GM12878 (cell line): ENCODE measurements around the gene TMEM150C. TPM values are rescaled to one million over a fixed set of nuclear protein-coding genes. Genes with fewer than 3 reads are reported as not detected.

Source experiments
- ATAC-seq: fragments of 200-7000 bp; cut with Tn5 transposase; 3 replicates; pipeline ENCODE4 v1.9.1; 2020; ENCODE audit warnings: mild to moderate bottlenecking, moderate library complexity
- BruUV-seq: library from RNA; stranded (reverse); fragments of 400-500 nt; replicated peaks from 2 replicates; lab custom pipeline; 2021; lab: Mats Ljungman, UMichigan
- CTCF ChIA-PET: fragments of 300-600 bp; sonication (Branson Sonifier 250); formaldehyde crosslinking; extraction: SDS; loops from one replicate; lab custom pipeline; 2021; ENCODE audit warnings: inconsistent platforms; lab: Yijun Ruan, JAX
- POLR2A ChIA-PET: fragments of 350-600 bp; formaldehyde crosslinking; extraction: SDS; loops from one replicate; lab custom pipeline; 2021; ENCODE audit warnings: inconsistent platforms; lab: Charles Lee
- RAD21 ChIA-PET: fragments of 300-600 bp; sonication (Branson Sonifier 250); formaldehyde crosslinking; loops from one replicate; lab custom pipeline; 2023; ENCODE audit warnings: antibody characterized with exemption; ENCODE audit not compliant: unreplicated experiment; lab: Charles Lee
- SMC1A ChIA-PET: fragments of 300-600 bp; sonication (Branson Sonifier 250); formaldehyde crosslinking; loops from one replicate; lab custom pipeline; 2023; ENCODE audit not compliant: unreplicated experiment, uncharacterized antibody; lab: Charles Lee
- DNase-seq: peaks from one replicate; pipeline ENCODE4 v3.0.0-alpha.2; 2011; ENCODE audit warnings: low read depth, low spot score
- FAIRE-seq: peaks from 3 replicates; lab custom pipeline; 2011; peaks lifted over from hg19 to GRCh38; lab: Jason Lieb, UNC
- H2AFZ ChIP-seq: 2 replicates; pipeline ENCODE4 v1.6.0; 2011; ENCODE audit warnings: low read depth, low read length, control low read depth; ENCODE audit not compliant: control insufficient read depth
- H3K27ac ChIP-seq: 2 replicates; pipeline ENCODE4 v1.5.1; 2011; ENCODE audit warnings: control low read depth; ENCODE audit not compliant: control insufficient read depth, insufficient read depth
- H3K27me3 ChIP-seq, 2 experiments: replicated peaks in 1 of 2; 2 replicates each; pipeline versions ENCODE4 v1.6.0 to v1.6.1; 2011; ENCODE audit warnings: low read length in 1 of 2; ENCODE audit not compliant: control insufficient read depth in 2 of 2, insufficient read depth in 2 of 2
- H3K36me3 ChIP-seq, 2 experiments: 2 replicates each; pipeline ENCODE4 v1.5.1; 2011; ENCODE audit warnings: low read length in 1 of 2; ENCODE audit not compliant: control insufficient read depth in 2 of 2, insufficient read depth in 2 of 2
- H3K4me1 ChIP-seq: 2 replicates; pipeline ENCODE4 v1.6.1; 2011; ENCODE audit warnings: mild to moderate bottlenecking, low read length, moderate library complexity, mixed read lengths; ENCODE audit not compliant: control insufficient read depth, insufficient read depth
- H3K4me2 ChIP-seq: 2 replicates; pipeline ENCODE4 v1.6.0; 2011; ENCODE audit warnings: control low read depth; ENCODE audit not compliant: control insufficient read depth, insufficient read depth
- H3K4me3 ChIP-seq: fragments of 200-600 bp; sonication (generic); 2 replicates; pipeline ENCODE4 v1.5.1; 2016
- H3K79me2 ChIP-seq: 2 replicates; pipeline ENCODE4 v1.6.0; 2011; ENCODE audit warnings: low read length; ENCODE audit not compliant: control insufficient read depth, insufficient read depth
- H3K9ac ChIP-seq: 2 replicates; pipeline ENCODE4 v1.8.0; 2011; ENCODE audit warnings: low read length, control low read depth, mixed read lengths; ENCODE audit not compliant: control insufficient read depth, insufficient read depth
- H3K9me3 ChIP-seq: replicated peaks from 3 replicates; pipeline ENCODE4 v1.5.1; 2011; ENCODE audit warnings: mild to moderate bottlenecking, low read length; ENCODE audit not compliant: control insufficient read depth, insufficient read depth
- H4K20me1 ChIP-seq: 2 replicates; pipeline ENCODE4 v1.6.0; 2011; ENCODE audit not compliant: control insufficient read depth, insufficient read depth
- BMI1 ChIP-seq: fragments of 450-650 bp; IDR thresholded peaks from 2 replicates; pipeline ENCODE4 v1.6.1; 2016; ENCODE audit warnings: mild to moderate bottlenecking, moderate library complexity, borderline replicate concordance
- CREM ChIP-seq: IDR thresholded peaks from 2 replicates; pipeline ENCODE4 v1.6.1; 2014; ENCODE audit warnings: antibody characterized with exemption, low read depth
- CTCF ChIP-seq, 3 experiments: IDR thresholded peaks in 2 of 3; conservative IDR thresholded peaks in 1 of 3; 2 replicates each; pipeline ENCODE4 v1.5.1; 2011; ENCODE audit warnings: low read depth in 3 of 3, low read length in 3 of 3, mild to moderate bottlenecking in 3 of 3, control low read depth in 2 of 3, moderate library complexity in 2 of 3, inconsistent platforms in 1 of 3, mixed read lengths in 1 of 3; ENCODE audit not compliant: control insufficient read depth in 2 of 3, insufficient read depth in 1 of 3; ENCODE audit errors: extremely low read depth in 1 of 3
- FOXM1 ChIP-seq: IDR thresholded peaks from 2 replicates; pipeline ENCODE4 v1.6.1; 2012; ENCODE audit warnings: low read depth, mild to moderate bottlenecking, inconsistent platforms, low read length, moderate library complexity
- KAT2A ChIP-seq: conservative IDR thresholded peaks from 2 replicates; pipeline ENCODE4 v1.6.1; 2011; ENCODE audit warnings: low read depth, low read length; ENCODE audit not compliant: control insufficient read depth
- MLLT1 ChIP-seq: fragments of 450-650 bp; IDR thresholded peaks from 2 replicates; pipeline ENCODE4 v1.6.1; 2016; ENCODE audit warnings: mild to moderate bottlenecking
- RAD51 ChIP-seq: fragments of 450-650 bp; IDR thresholded peaks from 2 replicates; pipeline ENCODE4 v1.6.1; 2016; ENCODE audit warnings: moderate library complexity, mild to moderate bottlenecking, inconsistent platforms
- RCOR1 ChIP-seq: conservative IDR thresholded peaks from 2 replicates; pipeline ENCODE4 v1.6.1; 2012; ENCODE audit warnings: low read depth, low read length, improper control_type of control experiment
- RUNX3 ChIP-seq: IDR thresholded peaks from 2 replicates; pipeline ENCODE4 v1.6.1; 2012; ENCODE audit warnings: low read length, inconsistent platforms
- SUZ12 ChIP-seq: fragments of 200-600 bp; sonication (generic); IDR thresholded peaks from one replicate; pipeline ENCODE4 v1.6.1; 2018; ENCODE audit warnings: antibody characterized with exemption, mild to moderate bottlenecking; ENCODE audit not compliant: unreplicated experiment
- TARDBP ChIP-seq: IDR thresholded peaks from 2 replicates; pipeline ENCODE4 v1.6.1; 2016; ENCODE audit warnings: borderline replicate concordance
- TCF3 ChIP-seq: IDR thresholded peaks from 2 replicates; pipeline ENCODE4 v1.6.1; 2012; ENCODE audit warnings: low read depth, mild to moderate bottlenecking, low read length, borderline replicate concordance; ENCODE audit not compliant: insufficient read depth
- YY1 ChIP-seq: IDR thresholded peaks from 2 replicates; pipeline ENCODE4 v1.6.1; 2011; ENCODE audit warnings: low read depth, mild to moderate bottlenecking, low read length
- whole genome bisulfite sequencing: methylation state at CpG from one replicate; pipeline ENCODE4 v1.1.6; 2016; ENCODE audit warnings: low lambda C conversion rate; ENCODE audit not compliant: insufficient replicate concordance, insufficient coverage; ENCODE audit errors: missing lambda C conversion rate; 5-methylcytosine and 5-hydroxymethylcytosine counted together
- in situ Hi-C: fragments of 300-500 bp; cut with MboI; formaldehyde crosslinking; loops from 9 replicates; pipeline ENCODE4 v1.14.3; 2018; ENCODE audit warnings: mixed read lengths
- intact Hi-C: fragments of 100-400 bp; cut with micrococcal nuclease; formaldehyde crosslinking; loops from one replicate; pipeline ENCODE4 v1.14.2; 2022; ENCODE audit not compliant: unreplicated experiment
- polyA plus RNA-seq, 11 experiments: library from polyadenylated mRNA; depleted of rRNA in 4 of 11; unstranded in 6 of 11; stranded (reverse) in 5 of 11; fragments of >200 nt; fragmentation: Nextera tagmentation in 4 of 11; fragmentation: Illumina TruSeq in 1 of 11; extraction: Ambion mirVana in 4 of 11; extraction: Trizol in 1 of 11; gene quantifications; 1 replicate in 1 of 11; 2 replicates in 10 of 11; pipeline versions ENCODE4 v1.2.1 to v1.2.3, GENCODE V29; 2011 to 2016; ENCODE audit warnings: inconsistent platforms in 2 of 11, missing spikeins in 2 of 11, low read depth in 1 of 11
- total RNA-seq, 4 experiments: library from RNA; depleted of rRNA in 3 of 4; stranded (reverse); fragments of >200 nt in 3 of 4; fragmentation: Illumina TruSeq in 1 of 4; extraction: Trizol in 1 of 4; gene quantifications; 2 replicates each; pipeline versions ENCODE4 v1.2.1 to v1.2.3, GENCODE V29; 2013 to 2021
- TF ChIP-seq, protein P1 (sequence below): fragments of 450-650 bp; IDR thresholded peaks from 2 replicates; pipeline ENCODE4 v1.6.1; 2017; ENCODE audit warnings: mild to moderate bottlenecking, low read depth, inconsistent platforms; ENCODE audit not compliant: poor library complexity, severe bottlenecking

Gene TMEM150C
- total and polyA plus RNA-seq, 10 of the 15 experiments (the other 5 are each of a cell fraction or from before 2014, with no cell fraction given): 0.04 to 0.78 (median 0.13) TPM; not detected in 2

DNA sequence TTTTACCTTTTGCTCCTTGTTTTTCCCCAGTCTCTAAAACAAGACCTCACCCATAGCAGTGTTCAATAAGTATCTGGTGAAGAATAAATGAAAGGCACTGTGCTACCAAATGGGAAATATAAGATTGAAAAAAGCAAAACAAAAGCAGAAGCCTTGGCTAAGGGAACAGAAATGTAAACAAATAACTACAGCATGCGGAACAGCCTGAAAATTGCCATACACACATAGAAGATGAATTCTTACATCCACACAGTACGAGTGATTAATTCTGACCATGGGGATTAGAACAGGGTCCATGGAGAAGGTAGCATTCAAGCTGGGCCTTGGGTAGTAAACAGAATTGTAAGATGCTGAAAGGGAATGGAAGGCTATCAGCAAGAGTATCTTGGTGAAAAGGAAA is 40.5 kb downstream of the TMEM150C start:
- ATAC-seq (no peak), DNase-seq (no peak), FAIRE-seq (no peak)
- no peaks in the 10 kb centered on the region for H3K9me3 ChIP-seq
- no peak overlapping the region for H3K9ac ChIP-seq
- ChIA-PET POLR2A (no interaction called here), SMC1A (no interaction called here)
- BruUV-seq: no TSS peak
- intact Hi-C loops: no loop called here
- no peak overlapping the region for H2AFZ ChIP-seq
- H4K20me1 ChIP-seq: no peaks in the 10 kb centered on the region
- in situ Hi-C loops: no loop called here
- no peak overlapping the region for H3K27ac ChIP-seq
- H3K79me2 ChIP-seq: no peaks in the 10 kb centered on the region
- no peak for TF ChIP-seq TARDBP
- no peak for TF ChIP-seq RCOR1
- TF ChIP-seq, all 136 proteins: peak for 0
- Histone ChIP-seq H3K36me3 (no peaks in the 10 kb centered on the region), H3K27me3 (no peaks in the 10 kb centered on the region), H3K4me2 (no peak overlapping the region), H3K4me1 (no peaks in the 10 kb centered on the region), H3K4me3 (no peak overlapping the region)
- ChIA-PET CTCF (no interaction called here), RAD21 (no interaction called here)
- 18% methylated on average over 2 of the region's 2 CpGs for WGBS

- H3K27ac ChIP-seq: no peak overlapping the region
- in situ Hi-C loops (no loop called here), intact Hi-C loops (no loop called here)
- H3K4me2 ChIP-seq: no peak overlapping the region
- no peak overlapping the region for H2AFZ ChIP-seq
- H4K20me1 ChIP-seq: no peaks in the 10 kb centered on the region
- no peaks in the 10 kb centered on the region for H3K79me2 ChIP-seq
- no peaks in the 10 kb centered on the region; a peak in 1 of 4 replicates for H3K27me3 ChIP-seq
- H3K4me1 ChIP-seq: no peaks in the 10 kb centered on the region
- H3K9ac ChIP-seq: no peak overlapping the region
- H3K36me3 ChIP-seq: no peaks in the 10 kb centered on the region
- FAIRE-seq (no peak), DNase-seq (no peak), ATAC-seq (no peak)
- H3K4me3 ChIP-seq: no peak overlapping the region
- ChIA-PET RAD21 (no interaction called here), POLR2A (no interaction called here), CTCF (no interaction called here), SMC1A (no interaction called here)
- H3K9me3 ChIP-seq: no peaks in the 10 kb centered on the region
- no TSS peak for BruUV-seq
- WGBS: 31% methylated on average over 2 of the region's 2 CpGs
- no peak for TF ChIP-seq RUNX3
- no peak for TF ChIP-seq TCF3
- no peak for TF ChIP-seq SUZ12
- TF ChIP-seq FOXM1: no peak
- no peak for TF ChIP-seq CREM
- no peak for TF ChIP-seq KAT2A
- TF ChIP-seq BMI1: no peak
- TF ChIP-seq RAD51: no peak
- TF ChIP-seq, protein P1, sequence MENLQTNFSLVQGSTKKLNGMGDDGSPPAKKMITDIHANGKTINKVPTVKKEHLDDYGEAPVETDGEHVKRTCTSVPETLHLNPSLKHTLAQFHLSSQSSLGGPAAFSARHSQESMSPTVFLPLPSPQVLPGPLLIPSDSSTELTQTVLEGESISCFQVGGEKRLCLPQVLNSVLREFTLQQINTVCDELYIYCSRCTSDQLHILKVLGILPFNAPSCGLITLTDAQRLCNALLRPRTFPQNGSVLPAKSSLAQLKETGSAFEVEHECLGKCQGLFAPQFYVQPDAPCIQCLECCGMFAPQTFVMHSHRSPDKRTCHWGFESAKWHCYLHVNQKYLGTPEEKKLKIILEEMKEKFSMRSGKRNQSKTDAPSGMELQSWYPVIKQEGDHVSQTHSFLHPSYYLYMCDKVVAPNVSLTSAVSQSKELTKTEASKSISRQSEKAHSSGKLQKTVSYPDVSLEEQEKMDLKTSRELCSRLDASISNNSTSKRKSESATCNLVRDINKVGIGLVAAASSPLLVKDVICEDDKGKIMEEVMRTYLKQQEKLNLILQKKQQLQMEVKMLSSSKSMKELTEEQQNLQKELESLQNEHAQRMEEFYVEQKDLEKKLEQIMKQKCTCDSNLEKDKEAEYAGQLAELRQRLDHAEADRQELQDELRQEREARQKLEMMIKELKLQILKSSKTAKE: no peak
- no peak for TF ChIP-seq CTCF (IDR thresholded peaks at IDR 0.05 in 2 of 3, conservative IDR thresholded peaks at IDR 0.05 in 1 of 3; ENCODE audit: control insufficient read depth in 2 of 3, extremely low read depth in 1 of 3, insufficient read depth in 1 of 3, low read depth in 3 of 3, low read length in 3 of 3)
- no peak for TF ChIP-seq YY1
- no peak for TF ChIP-seq MLLT1
Measured at GRCh38 chr4:82519776-82520175, 42.0 kb downstream of the TMEM150C start.
